ENCODE measurements around the gene TMEM42. TPM values are rescaled to one million over a fixed set of nuclear protein-coding genes. Genes with fewer than 3 reads are reported as not detected.

Gene TMEM42
- total and polyA plus RNA-seq, 2 of the 13 experiments (the other 11 are each of a cell fraction or from before 2014, with no cell fraction given), result 5.5 to 24.5 TPM

- TF ChIP-seq ZBTB26 (CRISPR knock-in tag; IDR thresholded peaks at IDR 0.05; ENCODE audit: borderline replicate concordance), result no peak
Measured at GRCh38 chr3:44894485-44894884, 32.8 kb downstream of the TMEM42 start (continued).

- Histone ChIP-seq H3K27ac (ENCODE audit: extremely low read length, insufficient read depth, low read length) (no peak overlapping the region), H3K9ac (ENCODE audit: insufficient read depth, low read depth, low read length) (no peak overlapping the region), H3K4me3 (replicated peaks in 1 of 3; ENCODE audit: insufficient read depth in 1 of 3, low read depth in 2 of 3, low read length in 3 of 3) (no peak overlapping the region), H3K4me2 (ENCODE audit: low read depth, low read length) (no peak overlapping the region), H3K79me2 (ENCODE audit: insufficient read depth, low read length) (no peaks in the 10 kb centered on the region), H3K4me1 (ENCODE audit: insufficient read depth, low read length) (peaks cover 50% of the 10 kb centered on the region), H3K9me3 (ENCODE audit: low read length) (no peaks in the 10 kb centered on the region), H4K20me1 (ENCODE audit: insufficient read depth, low read length) (no peaks in the 10 kb centered on the region), H2AFZ (ENCODE audit: low read length) (no peak overlapping the region), H3K36me3 (replicated peaks in 1 of 2; ENCODE audit: control insufficient read depth in 1 of 2, insufficient read depth in 2 of 2, low read length in 2 of 2) (no peaks in the 10 kb centered on the region), H3K27me3 (ENCODE audit: control insufficient read depth in 1 of 2, insufficient read depth in 2 of 2, low read length in 2 of 2) (peaks cover 0 to 3% of the 10 kb centered on the region in 2 experiments; a peak in 1 of 5 replicates)
- 0% methylated on average over 1 of the region's 2 CpGs for WGBS (ENCODE audit: low lambda C conversion rate)
- no peak for ATAC-seq
- BruUV-seq (replicated peaks), result no TSS peak
- in situ Hi-C loops (cut with HindIII; ENCODE audit: extremely low pct_ligation_motif_present, low pct_unique_long_range_greater_than_20kb), result no loop called here
- no peak for DNase-seq (ENCODE audit: low spot score)
- CTCF ChIA-PET (ENCODE audit: low intra/inter-chr PET ratio, low total read pairs), result no interaction called here
- no peak for FAIRE-seq
- TF ChIP-seq KDM4B (CRISPR knock-in tag; IDR thresholded peaks at IDR 0.05) (no peak), ZMAT5 (CRISPR knock-in tag; IDR thresholded peaks at IDR 0.05; ENCODE audit: borderline replicate concordance, low read depth) (no peak), TOE1 (CRISPR knock-in tag; IDR thresholded peaks at IDR 0.05) (no peak), POLR2G (IDR thresholded peaks at IDR 0.05; ENCODE audit: low read depth, low read length) (no peak), MATR3 (CRISPR knock-in tag; IDR thresholded peaks at IDR 0.05) (no peak)
- intact Hi-C loops (cut with micrococcal nuclease; ENCODE audit: unreplicated experiment), result no loop called here
- POLR2A ChIA-PET, result no interaction called here
Measured at GRCh38 chr3:44896440-44896839, 34.7 kb downstream of the TMEM42 start.
